ENCODE data around the gene FHOD3. TPM values are rescaled to one million over a fixed set of nuclear protein-coding genes. Genes with fewer than 3 reads are reported as not detected.

The FHOD3 gene
- total RNA-seq, 2 donors from 2014 or later, result not detected

DNA sequence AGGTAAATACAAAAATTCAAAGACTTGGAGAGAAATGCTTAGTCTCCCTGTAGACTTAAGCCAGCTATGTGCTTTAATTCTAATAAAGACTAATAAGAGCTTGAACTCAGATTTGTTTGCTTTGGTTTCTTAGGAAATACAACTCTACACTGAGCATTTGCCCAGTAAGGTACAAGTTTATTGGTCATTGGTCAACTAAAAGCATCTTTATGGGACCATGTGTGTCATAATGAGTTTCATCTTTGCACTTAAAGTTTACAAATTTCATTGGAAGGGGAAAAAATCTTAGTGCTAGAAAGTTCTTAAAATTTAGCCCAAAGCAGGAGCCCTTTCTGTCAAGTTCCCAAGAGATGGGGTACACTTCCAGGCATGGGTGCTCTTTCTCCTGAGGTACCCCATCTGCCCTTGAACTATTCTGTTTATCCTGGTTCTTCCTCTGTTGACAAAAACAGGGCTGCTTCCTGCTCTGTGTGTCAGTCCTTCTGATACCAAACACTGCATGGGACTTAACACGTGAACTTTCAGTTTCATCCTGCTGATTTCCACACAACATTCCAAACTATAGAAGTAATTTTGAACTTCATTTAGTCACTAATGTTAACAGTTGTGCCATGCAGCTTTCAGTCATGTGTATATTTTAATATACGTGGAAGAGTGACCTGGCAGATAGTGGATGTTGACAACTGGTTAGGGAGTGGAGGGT lies 331.1 kb downstream of the FHOD3 start:
- no peaks in the 10 kb centered on the region for H3K9me3 Mint-ChIP-seq
- no peak overlapping the region for H3K27ac Mint-ChIP-seq
- no peak for DNase-seq (ENCODE audit: low spot score in 2 of 2)
- ATAC-seq, result no peak
- H3K36me3 Mint-ChIP-seq, result no peaks in the 10 kb centered on the region

DNA sequence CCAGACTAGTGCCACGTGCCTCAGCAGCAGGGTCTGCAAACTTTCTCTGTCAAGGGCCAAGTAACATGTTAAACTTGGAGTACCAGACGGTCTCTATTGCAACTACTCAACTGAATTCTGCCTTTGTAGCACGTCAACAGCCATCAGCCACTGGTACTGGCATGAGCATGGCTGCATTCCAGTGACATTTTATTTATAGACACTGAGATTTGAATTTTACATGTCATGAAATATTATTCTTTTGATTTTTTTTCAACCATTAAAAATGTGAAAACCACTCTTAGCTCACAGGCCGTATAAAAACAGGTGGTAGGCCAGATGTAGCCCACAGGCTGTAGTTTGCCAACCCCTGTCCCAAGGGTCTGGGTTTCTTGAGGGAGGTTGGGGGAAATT lies 331.6 kb downstream of the FHOD3 start:
- ATAC-seq (no peak), DNase-seq (ENCODE audit: low spot score in 2 of 2) (no peak)
- Mint-ChIP-seq H3K27ac (no peak overlapping the region), H3K36me3 (no peaks in the 10 kb centered on the region), H3K9me3 (no peaks in the 10 kb centered on the region)

- ATAC-seq, result no peak
- H3K36me3 Mint-ChIP-seq, result no peaks in the 10 kb centered on the region
- no peaks in the 10 kb centered on the region for H3K9me3 Mint-ChIP-seq
- H3K27ac Mint-ChIP-seq, result no peak overlapping the region
- no peak for DNase-seq (ENCODE audit: low spot score in 2 of 2)
These were observed 332.3 kb downstream of the FHOD3 start for GRCh38 chr18:36629836-36630235.

- ATAC-seq, result no peak
- Mint-ChIP-seq H3K36me3 (no peaks in the 10 kb centered on the region), H3K9me3 (no peaks in the 10 kb centered on the region), H3K27ac (no peak overlapping the region)
- DNase-seq (ENCODE audit: low spot score in 2 of 2), result no peak
These were observed 333.4 kb downstream of the FHOD3 start for GRCh38 chr18:36630917-36631316.

GRCh38 chr18:36633961-36634412 lies 336.5 kb downstream of the FHOD3 start:
- H3K36me3 Mint-ChIP-seq, result no peaks in the 10 kb centered on the region
- ATAC-seq (no peak), DNase-seq (ENCODE audit: low spot score in 2 of 2) (no peak)
- H3K9me3 Mint-ChIP-seq, result no peaks in the 10 kb centered on the region
- no peak overlapping the region for H3K27ac Mint-ChIP-seq

- ATAC-seq (no peak), DNase-seq (ENCODE audit: low spot score in 2 of 2) (no peak)
- Mint-ChIP-seq H3K27ac (no peak overlapping the region), H3K9me3 (no peaks in the 10 kb centered on the region), H3K36me3 (no peaks in the 10 kb centered on the region)
These were observed 337.2 kb downstream of the FHOD3 start for GRCh38 chr18:36634573-36635216.

DNA sequence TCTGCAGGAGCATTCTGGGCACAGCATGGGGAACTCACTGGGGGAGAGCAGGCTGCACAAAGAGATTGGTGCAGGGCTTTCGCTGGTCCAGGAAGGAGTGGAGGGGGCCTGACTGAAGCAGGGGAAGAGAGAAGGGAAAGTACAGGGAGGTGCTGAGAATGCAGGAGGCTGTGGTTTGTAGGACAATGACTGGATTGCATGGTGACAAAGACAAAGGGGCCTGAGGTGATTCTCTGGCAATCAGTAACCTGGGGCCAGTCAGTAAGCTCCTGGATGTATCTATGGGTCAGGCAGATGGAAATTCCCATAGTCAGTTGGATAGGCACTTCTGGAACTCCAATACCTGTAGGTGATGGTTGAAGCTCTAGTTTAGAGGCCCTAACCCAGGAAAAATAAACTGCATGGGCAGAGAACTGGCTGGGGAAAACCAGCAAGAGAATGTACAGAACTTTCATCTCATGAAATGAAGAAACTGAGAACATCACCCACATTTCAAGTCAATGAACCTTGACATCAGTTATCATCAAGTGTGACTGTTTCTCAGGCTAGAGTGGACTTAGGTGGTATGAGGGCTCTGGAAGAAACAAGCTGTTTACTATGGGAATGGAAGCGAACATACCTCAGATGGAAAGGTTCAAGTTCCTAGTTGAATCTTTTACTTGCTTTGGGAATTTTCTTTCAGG lies 338.0 kb downstream of the FHOD3 start:
- ATAC-seq, result no peak
- DNase-seq (ENCODE audit: low spot score in 2 of 2), result no peak
- H3K36me3 Mint-ChIP-seq, result no peaks in the 10 kb centered on the region
- H3K9me3 Mint-ChIP-seq, result no peaks in the 10 kb centered on the region
- H3K27ac Mint-ChIP-seq, result no peak overlapping the region

DNA sequence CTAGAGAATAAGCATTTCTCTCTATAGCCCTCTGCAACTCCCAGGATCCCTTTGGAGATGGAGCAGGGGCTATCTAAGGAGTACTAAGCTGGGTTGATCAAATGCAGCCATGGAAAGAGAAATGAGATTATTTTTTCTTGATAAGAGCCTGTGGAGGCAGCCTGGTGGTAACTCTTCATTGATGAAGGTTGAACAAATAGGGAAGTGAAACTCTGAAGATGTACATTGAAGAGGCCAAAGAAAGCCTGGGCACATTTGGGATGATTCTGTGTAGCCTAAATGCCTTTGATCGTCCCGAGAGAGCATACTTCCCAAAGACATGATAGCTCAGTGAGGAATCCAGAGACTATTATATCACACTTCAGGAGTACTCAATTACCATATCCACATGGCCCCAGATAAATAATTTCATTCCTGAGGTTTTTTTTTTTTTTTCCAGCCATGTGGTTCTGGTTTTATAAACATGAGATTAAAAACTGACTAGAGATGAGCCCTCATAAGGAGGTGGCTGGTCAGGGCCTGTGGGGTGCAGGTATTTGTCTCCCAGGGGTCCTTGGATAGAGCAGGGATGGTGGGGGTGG lies 338.8 kb downstream of the FHOD3 start:
- ATAC-seq, result no peak
- no peak for DNase-seq (ENCODE audit: low spot score in 2 of 2)
- Mint-ChIP-seq H3K9me3 (no peaks in the 10 kb centered on the region), H3K27ac (no peak overlapping the region), H3K36me3 (no peaks in the 10 kb centered on the region)

DNA sequence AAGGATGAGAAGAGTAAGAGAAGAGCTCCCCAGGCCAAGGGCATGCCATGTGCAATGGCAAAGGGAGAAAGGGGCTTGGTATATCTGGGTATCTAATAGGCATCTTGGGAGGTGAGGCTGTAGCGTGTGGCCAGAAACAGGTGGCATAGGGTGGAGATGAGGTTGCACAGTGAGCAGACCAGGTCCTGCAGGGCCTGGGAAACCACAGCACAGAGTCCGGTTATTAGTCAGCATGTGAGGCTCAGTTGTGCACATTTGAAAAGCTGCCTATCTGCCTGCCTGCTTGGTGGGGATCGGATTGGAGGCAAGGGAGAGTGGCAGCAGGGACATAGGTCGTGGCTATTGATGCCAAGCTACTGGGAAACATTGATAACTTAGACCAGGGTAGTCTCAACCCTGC lies 340.7 kb downstream of the FHOD3 start:
- DNase-seq (ENCODE audit: low spot score in 2 of 2) (no peak), ATAC-seq (no peak)
- H3K27ac Mint-ChIP-seq, result no peak overlapping the region
- H3K36me3 Mint-ChIP-seq, result no peaks in the 10 kb centered on the region
- H3K9me3 Mint-ChIP-seq, result no peaks in the 10 kb centered on the region

DNA sequence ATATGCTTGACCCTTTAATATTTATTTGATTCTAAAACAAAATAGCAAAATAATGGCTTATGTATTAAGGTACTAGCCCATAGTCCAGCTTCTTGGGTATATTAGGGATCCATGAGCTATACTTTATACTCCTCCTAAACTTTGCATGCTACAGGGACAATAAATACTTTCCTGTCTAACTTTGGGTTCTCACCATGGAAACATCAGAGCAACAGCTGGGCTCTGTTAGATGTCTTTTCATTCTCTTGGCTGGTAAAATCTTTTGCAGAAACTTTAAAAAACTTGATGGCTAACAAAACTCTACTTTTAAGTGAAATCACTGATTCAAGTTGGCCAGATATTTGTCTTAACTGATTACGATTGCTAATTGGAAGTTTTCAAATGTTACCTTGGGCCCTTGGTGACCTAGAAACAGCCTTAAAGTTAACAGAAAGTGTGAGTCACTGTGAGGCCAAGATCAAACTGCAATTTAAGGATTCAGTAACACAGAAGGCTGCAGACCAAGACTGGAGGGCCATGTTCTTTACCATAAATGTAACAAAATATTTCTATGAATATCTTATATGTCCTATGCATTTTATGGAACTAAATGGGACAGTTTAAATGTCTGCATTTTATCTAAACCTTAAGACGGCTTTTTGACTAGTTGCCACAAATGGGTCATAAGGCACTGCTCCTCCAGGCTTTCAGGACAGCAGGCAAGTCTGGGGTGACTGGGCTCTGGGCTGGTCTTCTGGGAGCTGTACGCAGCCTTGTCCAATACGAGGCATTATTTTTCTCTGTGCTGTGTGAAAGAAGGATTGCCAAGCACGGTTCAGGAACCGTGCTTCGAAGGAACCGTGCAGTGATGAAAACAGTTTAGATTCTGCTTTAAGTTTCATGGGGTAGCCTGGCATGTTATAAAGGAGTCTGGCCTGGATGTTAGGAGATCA lies 342.8 kb downstream of the FHOD3 start:
- Mint-ChIP-seq H3K9me3 (no peaks in the 10 kb centered on the region), H3K36me3 (no peaks in the 10 kb centered on the region), H3K27ac (no peak overlapping the region)
- DNase-seq (ENCODE audit: low spot score in 2 of 2) (no peak), ATAC-seq (no peak)

- no peak overlapping the region for H3K27ac Mint-ChIP-seq
- H3K36me3 Mint-ChIP-seq, result no peaks in the 10 kb centered on the region
- ATAC-seq (no peak), DNase-seq (ENCODE audit: low spot score in 2 of 2) (no peak)
- H3K9me3 Mint-ChIP-seq, result no peaks in the 10 kb centered on the region
These were observed 345.5 kb downstream of the FHOD3 start for GRCh38 chr18:36643061-36643460.

- no peak overlapping the region for H3K27ac Mint-ChIP-seq
- DNase-seq (ENCODE audit: low spot score in 2 of 2) (no peak), ATAC-seq (no peak)
- H3K9me3 Mint-ChIP-seq, result peaks cover 0 to 5% of the 10 kb centered on the region in 2 donors
- no peaks in the 10 kb centered on the region for H3K36me3 Mint-ChIP-seq
These were observed 351.3 kb downstream of the FHOD3 start for GRCh38 chr18:36648803-36649202.

DNA sequence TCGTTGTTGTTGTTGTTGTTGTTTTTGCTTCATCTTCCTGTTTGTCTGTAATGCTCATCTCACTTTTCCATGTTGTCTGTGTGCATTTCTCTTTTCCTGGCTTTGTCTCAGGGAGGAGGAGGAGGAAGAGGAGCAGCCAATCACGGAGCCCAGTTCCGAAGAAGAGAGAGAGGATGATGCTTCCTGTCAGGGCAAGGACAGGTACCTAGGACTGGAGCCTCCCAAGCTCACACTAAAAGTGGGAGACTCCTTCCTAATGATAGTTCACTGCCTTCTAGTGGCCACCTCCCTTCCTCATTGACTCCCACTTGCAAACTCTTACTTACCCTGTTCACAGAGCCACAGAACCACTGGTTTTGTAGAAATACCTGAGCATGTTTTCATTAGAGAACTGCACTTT lies 351.7 kb downstream of the FHOD3 start:
- no peak overlapping the region for H3K27ac Mint-ChIP-seq
- H3K36me3 Mint-ChIP-seq, result no peaks in the 10 kb centered on the region
- ATAC-seq, result no peak
- peaks cover 0 to 5% of the 10 kb centered on the region in 2 donors for H3K9me3 Mint-ChIP-seq
- no peak for DNase-seq (ENCODE audit: low spot score in 2 of 2)

GRCh38 chr18:36650266-36650665 lies 352.8 kb downstream of the FHOD3 start:
- Mint-ChIP-seq H3K9me3 (peaks cover 0 to 5% of the 10 kb centered on the region in 2 donors), H3K36me3 (no peaks in the 10 kb centered on the region), H3K27ac (no peak overlapping the region)
- ATAC-seq, result no peak
- no peak for DNase-seq (ENCODE audit: low spot score in 2 of 2)

DNA sequence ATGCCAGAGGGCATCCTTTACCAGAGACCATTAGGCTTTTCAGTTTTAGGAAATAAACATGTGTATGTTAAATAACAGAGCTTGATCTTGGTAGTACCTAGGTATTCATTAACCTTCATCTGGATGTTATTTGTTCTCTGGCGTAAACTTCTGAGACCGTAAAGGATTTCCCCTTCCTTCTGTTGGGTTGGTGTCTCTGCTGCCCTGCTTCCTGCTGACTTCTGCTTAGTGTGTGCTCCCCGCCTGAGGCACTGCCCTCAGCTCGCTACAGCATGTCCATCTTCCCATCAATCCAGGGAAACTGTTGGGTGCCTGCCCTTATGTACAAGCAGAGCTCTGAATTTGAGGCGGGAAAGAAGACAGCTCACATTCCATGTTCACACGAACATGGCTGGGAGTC lies 353.4 kb downstream of the FHOD3 start:
- Mint-ChIP-seq H3K9me3 (peaks cover 0 to 5% of the 10 kb centered on the region in 2 donors), H3K36me3 (no peaks in the 10 kb centered on the region), H3K27ac (no peak overlapping the region)
- ATAC-seq (no peak), DNase-seq (ENCODE audit: low spot score in 2 of 2) (no peak)

GRCh38 chr18:36652503-36652902 lies 355.0 kb downstream of the FHOD3 start:
- DNase-seq (ENCODE audit: low spot score in 2 of 2) (no peak), ATAC-seq (no peak)
- H3K36me3 Mint-ChIP-seq, result no peaks in the 10 kb centered on the region
- H3K27ac Mint-ChIP-seq, result no peak overlapping the region
- peaks cover 0 to 5% of the 10 kb centered on the region in 2 donors for H3K9me3 Mint-ChIP-seq
